ENCODE measurements around the gene GLMP.

GRCh38 chr1:156257711-156258110 lies 37.8 kb downstream of the GLMP start:
- TF ChIP-seq POLR2A (IDR thresholded peaks at IDR 0.05; ENCODE audit: low read depth, low read length) (no peak), POLR2AphosphoS5 (IDR thresholded peaks at IDR 0.05; ENCODE audit: low read depth, low read length) (no peak), SPI1 (IDR thresholded peaks at IDR 0.05; ENCODE audit: low read depth, low read length) (no peak), TAF1 (IDR thresholded peaks at IDR 0.05; ENCODE audit: low read depth, low read length) (no peak), PAX5 (IDR thresholded peaks at IDR 0.05; ENCODE audit: insufficient read depth, low read length, severe bottlenecking) (no peak), POU2F2 (IDR thresholded peaks at IDR 0.05; ENCODE audit: low read depth, low read length) (no peak)
